SH-SY5Y (cell line): ENCODE results near the gene SNX4.

Source experiments
- GATA2 ChIP-seq: IDR thresholded peaks from 2 replicates; pipeline ENCODE4 v1.6.1; 2011; ENCODE audit warnings: mild to moderate bottlenecking, low read depth, low read length
- GATA3 ChIP-seq: IDR thresholded peaks from 2 replicates; pipeline ENCODE4 v1.6.1; 2011; ENCODE audit warnings: low read depth, mild to moderate bottlenecking, low read length, moderate library complexity

Gene SNX4

GRCh38 chr3:125480656-125481374 is 39.2 kb downstream of the SNX4 start:
- TF ChIP-seq GATA2 = no peak
- TF ChIP-seq GATA3 = no peak

GRCh38 chr3:125479091-125479490 is 40.9 kb downstream of the SNX4 start:
- TF ChIP-seq GATA3 = no peak

- TF ChIP-seq GATA3 = no peak
- TF ChIP-seq GATA2 = no peak
Observed at GRCh38 chr3:125478326-125478725, 41.7 kb downstream of the SNX4 start.

- no peak for TF ChIP-seq GATA3
- TF ChIP-seq GATA2 = no peak
Observed at GRCh38 chr3:125477701-125478100, 42.3 kb downstream of the SNX4 start.

GRCh38 chr3:125470671-125471070 is 49.3 kb downstream of the SNX4 start:
- TF ChIP-seq GATA2 (no peak), GATA3 (no peak)

GRCh38 chr3:125462722-125463299 is 57.2 kb downstream of the SNX4 start:
- TF ChIP-seq GATA2 (peak; percentile 29; the same call in 1 of the 2 replicates), GATA3 (no peak)

GRCh38 chr3:125461896-125462295 is 58.1 kb downstream of the SNX4 start:
- no peak for TF ChIP-seq GATA2
- no peak for TF ChIP-seq GATA3

GRCh38 chr3:125460233-125460632 is 59.8 kb downstream of the SNX4 start:
- TF ChIP-seq GATA3 (no peak), GATA2 (no peak)

- TF ChIP-seq GATA3 = no peak
- TF ChIP-seq GATA2 = no peak
Observed at GRCh38 chr3:125443923-125444322, 76.1 kb downstream of the SNX4 start.

- TF ChIP-seq GATA3 (no peak), GATA2 (no peak)
Observed at GRCh38 chr3:125442506-125442905, 77.5 kb downstream of the SNX4 start.

- TF ChIP-seq GATA3 = no peak
- no peak for TF ChIP-seq GATA2
Observed at GRCh38 chr3:125440970-125441369, 79.0 kb downstream of the SNX4 start.

GRCh38 chr3:125440559-125440955 is 79.4 kb downstream of the SNX4 start:
- TF ChIP-seq GATA2 (no peak), GATA3 (no peak)

- TF ChIP-seq GATA3 (no peak), GATA2 (no peak)
Observed at GRCh38 chr3:125437631-125438435, 82.2 kb downstream of the SNX4 start.

GRCh38 chr3:125436921-125437320 is 83.1 kb downstream of the SNX4 start:
- TF ChIP-seq GATA2 (no peak), GATA3 (no peak)

GRCh38 chr3:125435231-125435630 is 84.8 kb downstream of the SNX4 start:
- TF ChIP-seq GATA2 = no peak
- no peak for TF ChIP-seq GATA3

GRCh38 chr3:125434582-125435011 is 85.4 kb downstream of the SNX4 start:
- TF ChIP-seq GATA2 = no peak
- no peak for TF ChIP-seq GATA3
